Adrenal gland (tissue), 12 donors: ENCODE results near the gene PLEKHD1. TPM values are rescaled to one million over a fixed set of nuclear protein-coding genes. Genes with fewer than 3 reads are reported as not detected.

ENCODE experiments used
- DNase-seq, 7 donors: peaks; one replicate each; pipeline ENCODE4 v3.0.0-alpha.2; 2019 to 2020
- H3K27ac ChIP-seq, 5 donors: fragments of 200-600 bp; sonication (generic) in 4 of 5; 1 replicate in 3 of 5; 2 replicates in 2 of 5; pipeline versions ENCODE4 v1.5.1 to v1.8.0; 2016 to 2020; ENCODE audit warnings: mild to moderate bottlenecking in 1 of 5
- H3K27me3 ChIP-seq: fragments of 200-600 bp; 2 replicates; pipeline ENCODE4 v1.8.0; 2021
- H3K36me3 ChIP-seq, 2 donors: fragments of 200-600 bp; replicated peaks in 1 of 2; 1 replicate in 1 of 2; 2 replicates in 1 of 2; pipeline versions ENCODE4 v1.5.1 to v1.8.0; 2018 to 2022
- H3K4me1 ChIP-seq, 2 donors: fragments of 200-600 bp; replicated peaks in 1 of 2; 1 replicate in 1 of 2; 2 replicates in 1 of 2; pipeline versions ENCODE4 v1.5.1 to v1.8.0; 2018 to 2021
- H3K4me3 ChIP-seq, 4 donors: fragments of 200-600 bp; sonication (generic) in 3 of 4; one replicate each; pipeline ENCODE4 v1.5.1; 2016 to 2018
- H3K9me3 ChIP-seq, 3 donors: fragments of 200-600 bp; sonication (generic) in 1 of 3; replicated peaks in 1 of 3; 1 replicate in 2 of 3; 2 replicates in 1 of 3; pipeline versions ENCODE4 v1.5.1 to v1.8.0; 2016 to 2021
- POLR2A ChIP-seq, 2 donors: fragments of 450-650 bp; IDR thresholded peaks; one replicate each; pipeline ENCODE4 v1.6.1; 2017; ENCODE audit warnings: antibody characterized with exemption in 2 of 2, mild to moderate bottlenecking in 2 of 2, moderate library complexity in 1 of 2
- WGBS, 4 donors: extraction: QIAGEN DNeasy Blood & Tissue Kit in 2 of 4; methylation state at CpG; one replicate each; pipeline versions ENCODE4 v1.1.5 to v1.1.7; 2013 to 2017; 5-methylcytosine and 5-hydroxymethylcytosine counted together
- intact Hi-C, 2 donors: fragments of 100-400 bp; cut with DNase I; formaldehyde crosslinking; loops; one replicate each; pipeline versions ENCODE4 v1.14.1 to v1.15.0; 2022 to 2023
- polyA plus RNA-seq, 3 donors: library from polyadenylated mRNA; stranded (reverse); fragments of 200-250 nt in 2 of 3; fragments of 350-450 nt in 1 of 3; fragmentation: Illumina TruSeq in 1 of 3; extraction: RNeasy Lipid Tissue Mini Kit (QIAGEN cat#74804) in 1 of 3; gene quantifications; one replicate each; pipeline ENCODE4 v1.2.3, GENCODE V29; 2013 to 2014
- total RNA-seq, 9 donors: library from RNA; depleted of rRNA in 4 of 9; stranded (reverse); fragments of >200 nt in 4 of 9; fragments of 120-200 nt in 1 of 9; fragmentation: NEBNext Ultra II Directional in 1 of 9; extraction: Animal tissue kit (Norgen Biotek cat#: 25700) in 1 of 9; gene quantifications; one replicate each; pipeline versions ENCODE4 v1.1.0 to v1.2.4, GENCODE V29; 2013 to 2023
- TF ChIP-seq, protein P1 (sequence below), 6 experiments: fragments of 450-650 bp in 4 of 6; fragments of 200-600 bp in 2 of 6; sonication (generic) in 1 of 6; IDR thresholded peaks; 1 replicate in 5 of 6; 2 replicates in 1 of 6; pipeline versions ENCODE4 v1.5.1 to v1.8.0; 2016 to 2021; ENCODE audit warnings: antibody characterized with exemption in 6 of 6, mild to moderate bottlenecking in 2 of 6, moderate library complexity in 1 of 6
- donor health status: healthy with polysubstance abuse.
- donor health status: Bipolar disorder and iron deficiency.
- donor health status: DM: yes; HTN: yes; CAD: no.
- donor health status: DM: no; HTN: no; CAD: no.
- donor health status: DM: no; HTN: no; CAD: no.
- donor health status: DM: yes; HTN: yes; CAD: no.

The PLEKHD1 gene
- total and polyA plus RNA-seq, 12 donors: 0.04 to 0.25 (median 0.14) TPM; not detected in 3

DNA sequence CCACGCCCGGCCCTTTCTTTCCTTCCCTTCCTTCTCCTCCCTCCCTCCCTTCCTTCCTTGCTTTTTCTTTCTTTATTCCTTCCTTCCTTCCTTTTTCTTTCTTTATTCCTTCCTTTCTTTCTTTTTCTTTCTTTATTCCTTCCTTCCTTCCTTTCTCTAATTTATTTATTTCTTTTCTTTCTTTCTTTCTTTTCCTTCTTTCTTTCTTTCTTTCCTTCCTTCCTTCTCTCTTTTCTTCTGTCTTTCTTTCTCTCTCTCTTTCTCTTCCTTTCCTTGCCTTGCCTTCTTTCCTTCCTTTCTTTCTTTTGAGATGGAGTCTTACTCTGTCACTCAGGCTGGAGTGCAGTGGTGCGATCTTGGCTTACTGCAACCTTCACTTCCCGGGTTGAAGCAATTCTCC is 74.2 kb downstream of the PLEKHD1 start:
- Histone ChIP-seq H3K4me1 (no peaks in the 10 kb centered on the region), H3K36me3 (no peaks in the 10 kb centered on the region), H3K4me3 (no peak overlapping the region), H3K27ac (no peak overlapping the region), H3K27me3 (peaks cover 7% of the 10 kb centered on the region), H3K9me3 (no peaks in the 10 kb centered on the region)
- 80 to 94% (median 83%) methylated on average over 4 of the region's 4 CpGs for WGBS, 4 donors
- TF ChIP-seq, protein P1, sequence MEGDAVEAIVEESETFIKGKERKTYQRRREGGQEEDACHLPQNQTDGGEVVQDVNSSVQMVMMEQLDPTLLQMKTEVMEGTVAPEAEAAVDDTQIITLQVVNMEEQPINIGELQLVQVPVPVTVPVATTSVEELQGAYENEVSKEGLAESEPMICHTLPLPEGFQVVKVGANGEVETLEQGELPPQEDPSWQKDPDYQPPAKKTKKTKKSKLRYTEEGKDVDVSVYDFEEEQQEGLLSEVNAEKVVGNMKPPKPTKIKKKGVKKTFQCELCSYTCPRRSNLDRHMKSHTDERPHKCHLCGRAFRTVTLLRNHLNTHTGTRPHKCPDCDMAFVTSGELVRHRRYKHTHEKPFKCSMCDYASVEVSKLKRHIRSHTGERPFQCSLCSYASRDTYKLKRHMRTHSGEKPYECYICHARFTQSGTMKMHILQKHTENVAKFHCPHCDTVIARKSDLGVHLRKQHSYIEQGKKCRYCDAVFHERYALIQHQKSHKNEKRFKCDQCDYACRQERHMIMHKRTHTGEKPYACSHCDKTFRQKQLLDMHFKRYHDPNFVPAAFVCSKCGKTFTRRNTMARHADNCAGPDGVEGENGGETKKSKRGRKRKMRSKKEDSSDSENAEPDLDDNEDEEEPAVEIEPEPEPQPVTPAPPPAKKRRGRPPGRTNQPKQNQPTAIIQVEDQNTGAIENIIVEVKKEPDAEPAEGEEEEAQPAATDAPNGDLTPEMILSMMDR (IDR thresholded peaks at IDR 0.05): no peak
- TF ChIP-seq POLR2A (IDR thresholded peaks at IDR 0.05): no peak
- intact Hi-C loops: no loop called here
- DNase-seq: no peak

DNA sequence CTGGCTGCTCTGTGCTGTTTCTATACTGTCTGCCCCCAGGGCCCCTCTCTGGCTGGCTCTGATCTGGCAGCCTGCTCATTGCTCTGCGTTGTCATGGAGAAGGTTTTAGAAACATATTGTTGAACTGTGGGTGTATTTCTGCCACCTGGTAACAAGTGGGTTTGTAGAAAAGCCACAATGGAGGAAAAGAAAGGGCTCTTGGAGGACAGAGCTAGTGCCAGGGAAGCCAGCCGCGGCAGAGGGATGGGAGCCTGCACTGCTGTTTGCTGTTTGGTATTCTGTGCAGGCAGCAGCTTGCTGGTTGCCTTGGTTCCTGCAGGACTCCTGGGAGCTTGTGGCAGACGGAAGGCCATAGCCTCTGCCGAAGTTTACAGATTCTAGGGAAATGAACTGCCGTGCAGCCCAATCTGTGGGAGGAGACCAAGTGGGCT is 75.1 kb downstream of the PLEKHD1 start:
- Histone ChIP-seq H3K4me3 (no peak overlapping the region), H3K27me3 (peaks cover 15% of the 10 kb centered on the region), H3K36me3 (no peaks in the 10 kb centered on the region), H3K27ac (no peak overlapping the region), H3K9me3 (no peaks in the 10 kb centered on the region), H3K4me1 (no peaks in the 10 kb centered on the region)
- DNase-seq: no peak
- intact Hi-C loops: no loop called here
- 32 to 51% (median 45%) methylated on average over 6 of the region's 6 CpGs for WGBS, 4 donors
- no peak for TF ChIP-seq POLR2A (IDR thresholded peaks at IDR 0.05)
- TF ChIP-seq, protein P1 (IDR thresholded peaks at IDR 0.05): no peak

DNA sequence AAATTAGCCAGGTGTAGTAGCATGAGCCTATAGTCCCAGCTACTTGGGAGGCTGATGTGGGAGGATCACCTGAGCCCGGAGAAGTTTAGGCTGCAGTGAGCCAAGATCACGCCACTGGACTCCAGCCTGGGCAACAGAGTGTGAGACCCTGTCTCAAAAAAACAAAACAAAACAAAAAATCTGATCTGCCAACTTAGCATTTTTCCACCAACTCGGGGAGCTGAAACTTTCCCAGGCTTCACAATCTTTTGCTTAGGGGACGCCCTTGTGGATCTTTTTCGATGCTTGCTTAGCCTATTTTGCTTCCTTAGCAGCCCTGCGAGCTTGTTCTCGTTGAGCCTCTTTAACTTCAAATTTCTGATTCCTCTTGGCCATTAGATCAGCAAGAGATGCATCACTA is 76.3 kb downstream of the PLEKHD1 start:
- intact Hi-C loops: no loop called here
- TF ChIP-seq, protein P1 (IDR thresholded peaks at IDR 0.05): no peak
- TF ChIP-seq POLR2A (IDR thresholded peaks at IDR 0.05): no peak
- H3K36me3 ChIP-seq: no peaks in the 10 kb centered on the region
- H3K4me3 ChIP-seq: no peak overlapping the region
- H3K27me3 ChIP-seq: peaks cover 26% of the 10 kb centered on the region
- no peak for DNase-seq
- WGBS, 4 donors: 86 to 91% (median 89%) methylated on average over 7 of the region's 7 CpGs
- no peaks in the 10 kb centered on the region for H3K4me1 ChIP-seq
- no peak overlapping the region for H3K27ac ChIP-seq
- no peaks in the 10 kb centered on the region for H3K9me3 ChIP-seq

DNA sequence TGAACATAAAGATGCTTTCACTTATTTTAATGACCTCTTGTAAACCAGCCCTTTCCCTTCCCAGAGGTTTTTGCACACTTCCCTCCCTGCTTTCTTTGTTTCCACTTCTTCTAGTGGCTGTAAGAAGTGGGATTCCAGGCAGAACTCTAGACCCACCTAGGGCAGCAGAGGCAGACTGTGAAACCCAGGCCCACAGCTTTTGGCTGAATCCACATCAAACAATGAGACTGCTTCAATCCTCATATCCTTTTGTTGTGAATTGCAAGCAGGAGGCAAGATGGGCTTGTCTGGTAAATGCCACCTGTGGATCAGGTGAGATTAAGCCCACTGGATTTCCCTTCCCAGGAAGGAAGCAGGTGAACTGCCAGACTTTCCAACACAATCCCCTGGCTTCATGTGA is 77.4 kb downstream of the PLEKHD1 start:
- H3K4me1 ChIP-seq: no peaks in the 10 kb centered on the region
- H3K27me3 ChIP-seq: peaks cover 26% of the 10 kb centered on the region
- no peaks in the 10 kb centered on the region for H3K9me3 ChIP-seq
- no peak overlapping the region for H3K27ac ChIP-seq
- DNase-seq: no peak
- H3K36me3 ChIP-seq: no peaks in the 10 kb centered on the region
- intact Hi-C loops: no loop called here
- H3K4me3 ChIP-seq: no peak overlapping the region
- no peak for TF ChIP-seq POLR2A (IDR thresholded peaks at IDR 0.05)
- TF ChIP-seq, protein P1 (IDR thresholded peaks at IDR 0.05): no peak
